HG02678 (cell line): Measurements from ENCODE around the gene TACC3.

Experiments used
- ATAC-seq: cut with Tn5 transposase; IDR thresholded peaks from one replicate; pipeline ENCODE4 v1.9.1; 2021; ENCODE audit warnings: mild to moderate bottlenecking, moderate library complexity; ENCODE audit not compliant: unreplicated experiment

Gene TACC3

DNA sequence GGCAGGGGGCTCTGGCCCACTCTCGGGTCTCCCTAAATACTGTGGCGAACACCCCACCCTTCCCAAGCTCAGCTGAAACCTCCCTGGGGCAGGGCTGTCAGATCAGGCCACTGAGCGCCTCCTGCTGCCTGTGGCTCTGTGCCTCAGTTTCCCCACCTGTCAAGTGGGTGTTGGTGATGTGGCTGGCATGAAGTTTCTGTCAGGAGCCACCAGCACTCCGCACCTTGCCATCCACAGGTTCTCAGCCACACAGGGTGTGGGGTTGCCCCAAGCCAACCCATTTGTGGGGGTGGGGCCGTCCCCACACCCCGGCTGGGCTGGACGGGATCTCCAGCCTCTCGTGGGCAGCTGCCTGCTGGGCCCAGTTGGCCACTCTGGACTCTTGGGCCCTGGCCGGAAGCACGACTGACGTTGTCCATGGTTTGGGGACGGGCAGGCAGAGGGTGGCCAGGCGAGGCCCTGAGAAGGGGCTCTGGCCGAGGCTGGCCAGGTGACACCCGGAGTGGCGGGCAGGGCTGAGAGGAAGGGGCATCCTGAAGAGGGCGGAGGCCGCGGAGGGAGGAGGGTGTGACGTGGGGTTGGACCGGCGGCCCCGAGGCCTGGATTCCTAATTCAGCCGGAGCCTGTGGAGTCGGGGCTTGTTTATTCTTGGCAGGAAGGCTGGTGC lies 66.2 kb downstream of the TACC3 start:
- no peak for ATAC-seq

DNA sequence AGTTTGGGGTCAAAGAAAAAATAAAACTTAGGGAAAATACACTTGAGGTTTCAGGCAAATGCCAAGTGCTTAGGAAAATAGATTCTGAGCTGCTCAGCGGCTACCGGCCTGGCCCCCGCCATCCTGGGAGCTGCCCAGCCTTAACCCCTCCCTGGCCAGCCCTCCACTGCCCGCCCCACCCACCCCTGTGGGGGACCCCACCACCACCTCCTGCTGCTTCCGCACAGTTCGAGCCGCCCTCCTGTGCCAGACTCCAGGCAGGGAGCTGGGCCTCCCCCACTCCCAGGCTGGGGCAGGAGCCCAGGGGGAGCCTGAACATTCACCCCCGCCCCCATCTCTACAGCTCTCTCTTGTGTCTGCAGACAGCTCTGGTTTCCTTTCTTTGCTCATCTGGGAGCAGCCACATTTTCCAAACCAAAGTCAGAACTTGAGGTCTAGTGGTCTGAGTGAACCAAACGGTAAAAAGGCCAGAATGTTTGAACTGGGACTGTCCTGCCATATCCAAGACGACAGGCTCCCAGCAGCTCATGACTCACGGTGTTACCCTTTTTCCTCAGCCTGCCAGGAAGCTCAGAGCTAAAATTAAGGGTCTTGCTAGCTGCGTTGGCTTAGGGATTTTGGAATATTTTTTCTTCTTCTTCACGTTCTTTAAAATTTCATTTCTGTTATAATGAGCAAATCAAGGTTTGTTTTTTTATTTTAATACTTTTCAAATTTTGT lies 67.1 kb downstream of the TACC3 start:
- ATAC-seq, result no peak

DNA sequence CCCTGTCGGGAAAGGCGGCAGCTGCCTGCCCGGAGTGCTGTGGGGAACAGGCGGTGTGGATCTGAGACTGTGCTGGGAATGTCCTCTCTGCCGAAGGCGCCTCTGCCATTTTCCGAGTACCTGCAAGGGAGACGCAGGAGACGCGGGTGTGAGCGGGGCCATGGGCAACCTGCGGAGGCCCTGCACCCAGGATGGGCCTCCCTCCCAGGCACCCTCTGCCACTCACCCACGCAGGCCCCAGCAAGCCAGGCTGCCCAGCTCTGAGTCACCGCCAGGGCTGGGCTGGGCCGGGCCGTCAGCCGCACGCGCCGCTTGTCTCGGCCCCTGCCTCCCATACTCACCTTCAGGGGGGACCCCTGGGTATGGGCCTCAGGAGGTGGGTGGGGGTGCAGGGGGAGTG lies 68.2 kb downstream of the TACC3 start:
- no peak for ATAC-seq

DNA sequence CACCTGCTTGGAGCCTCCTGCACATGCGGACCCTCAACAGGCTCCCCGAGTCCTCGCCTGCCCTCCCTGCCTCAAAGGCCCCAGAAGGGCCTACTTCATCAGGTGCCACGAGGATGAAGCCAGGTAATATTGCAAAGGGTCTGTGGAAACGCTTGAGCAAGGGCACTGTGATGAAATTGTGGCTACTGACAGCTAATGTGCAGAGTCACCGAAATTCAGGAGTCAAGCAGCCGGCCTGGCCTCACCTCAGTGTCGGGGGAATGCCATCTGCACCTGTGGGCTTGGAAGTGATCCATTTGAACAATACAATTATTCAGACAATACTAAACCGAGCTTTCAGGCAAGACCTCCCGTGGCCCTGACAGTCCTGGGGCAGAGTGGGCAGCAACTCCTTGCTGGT lies 68.7 kb downstream of the TACC3 start:
- ATAC-seq, result no peak

DNA sequence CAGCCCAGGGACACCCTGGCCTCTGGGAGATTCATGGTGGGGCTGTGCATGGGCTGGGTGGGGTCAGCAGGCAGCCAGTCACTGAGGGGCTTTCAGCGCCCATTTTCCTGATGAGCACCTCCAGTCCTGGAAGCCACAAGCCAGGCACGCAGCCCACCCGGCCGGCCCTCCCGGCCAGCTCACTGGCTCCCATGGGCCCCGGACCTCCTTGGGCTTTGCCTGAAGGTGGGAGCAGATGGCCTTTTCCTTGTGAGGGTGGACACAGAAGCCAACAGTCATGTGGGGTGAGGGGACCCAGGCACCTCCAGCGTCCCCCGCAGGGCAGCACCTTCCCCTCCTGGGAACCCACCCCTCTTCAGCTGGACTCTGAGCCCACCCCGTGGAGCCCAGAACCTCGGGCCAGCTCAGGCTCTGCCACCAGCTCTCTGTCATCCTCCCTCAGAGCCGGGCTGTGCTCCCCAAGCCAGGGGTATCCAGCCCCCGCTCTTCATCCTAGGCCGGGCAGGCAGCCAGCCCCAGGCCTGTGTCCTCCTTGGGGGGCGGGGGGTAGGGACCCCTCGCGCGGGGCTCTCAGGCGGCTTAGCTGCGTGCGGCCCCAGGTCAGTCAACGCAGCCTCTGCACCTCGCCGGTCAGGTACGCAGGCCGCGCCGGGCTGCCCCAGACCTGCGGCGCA lies 71.0 kb downstream of the TACC3 start:
- ATAC-seq, result no peak

DNA sequence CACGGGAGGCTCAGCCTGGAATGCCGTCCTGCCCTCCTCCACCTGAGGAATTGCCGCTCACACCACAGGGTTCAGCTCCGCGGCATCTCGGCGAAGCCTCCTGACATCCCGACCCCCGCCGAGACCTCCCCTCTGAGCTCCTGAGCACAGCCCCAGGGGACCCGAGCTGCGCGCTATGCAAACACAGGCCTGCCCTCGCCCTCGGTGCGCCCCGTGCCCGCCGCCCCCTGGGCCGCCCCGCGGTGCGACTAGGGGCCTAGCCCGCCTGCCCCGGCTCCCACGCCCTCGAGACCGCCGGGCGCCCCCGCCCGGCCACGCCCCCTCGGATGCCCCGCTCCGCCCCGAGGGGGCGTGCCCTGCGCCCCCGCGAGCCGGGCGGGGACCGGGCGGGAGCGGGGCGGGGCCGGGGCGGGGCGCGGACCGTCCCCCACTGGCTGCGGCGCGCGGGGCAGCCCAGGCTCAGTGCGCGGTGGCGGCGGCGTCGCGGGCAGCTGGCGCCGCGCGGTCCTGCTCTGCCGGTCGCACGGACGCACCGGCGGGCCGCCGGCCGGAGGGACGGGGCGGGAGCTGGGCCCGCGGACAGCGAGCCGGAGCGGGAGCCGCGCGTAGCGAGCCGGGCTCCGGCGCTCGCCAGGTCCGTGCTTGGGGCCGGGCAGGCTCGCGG lies 71.6 kb downstream of the TACC3 start, which contains the start of gene FGFR3:
Gene FGFR3, plus strand, starts transcription at position 462 of the 664 bp plus-strand sequence. CDS start 642 bp downstream, outside the sequence.
- ATAC-seq, result peak; percentile 46

DNA sequence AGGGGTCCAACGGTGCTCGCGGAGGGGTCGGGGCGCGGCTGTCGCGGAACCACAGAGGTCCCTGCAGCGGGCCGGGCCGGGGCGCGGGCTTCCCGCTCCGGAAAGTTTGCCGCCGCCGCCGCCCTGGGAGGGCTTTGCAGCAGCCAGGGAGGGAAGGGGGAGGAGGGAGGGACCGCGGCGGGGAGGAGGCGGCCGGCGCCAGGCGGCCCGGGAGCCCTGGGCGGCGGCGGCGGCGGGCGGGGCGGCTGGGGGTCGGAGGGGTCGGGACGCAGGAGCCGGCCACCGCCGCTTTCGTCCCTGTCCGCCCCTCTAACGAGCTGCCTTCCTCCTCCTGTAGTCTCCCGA lies 72.1 kb downstream of the TACC3 start:
- ATAC-seq, result peak; percentile 7

DNA sequence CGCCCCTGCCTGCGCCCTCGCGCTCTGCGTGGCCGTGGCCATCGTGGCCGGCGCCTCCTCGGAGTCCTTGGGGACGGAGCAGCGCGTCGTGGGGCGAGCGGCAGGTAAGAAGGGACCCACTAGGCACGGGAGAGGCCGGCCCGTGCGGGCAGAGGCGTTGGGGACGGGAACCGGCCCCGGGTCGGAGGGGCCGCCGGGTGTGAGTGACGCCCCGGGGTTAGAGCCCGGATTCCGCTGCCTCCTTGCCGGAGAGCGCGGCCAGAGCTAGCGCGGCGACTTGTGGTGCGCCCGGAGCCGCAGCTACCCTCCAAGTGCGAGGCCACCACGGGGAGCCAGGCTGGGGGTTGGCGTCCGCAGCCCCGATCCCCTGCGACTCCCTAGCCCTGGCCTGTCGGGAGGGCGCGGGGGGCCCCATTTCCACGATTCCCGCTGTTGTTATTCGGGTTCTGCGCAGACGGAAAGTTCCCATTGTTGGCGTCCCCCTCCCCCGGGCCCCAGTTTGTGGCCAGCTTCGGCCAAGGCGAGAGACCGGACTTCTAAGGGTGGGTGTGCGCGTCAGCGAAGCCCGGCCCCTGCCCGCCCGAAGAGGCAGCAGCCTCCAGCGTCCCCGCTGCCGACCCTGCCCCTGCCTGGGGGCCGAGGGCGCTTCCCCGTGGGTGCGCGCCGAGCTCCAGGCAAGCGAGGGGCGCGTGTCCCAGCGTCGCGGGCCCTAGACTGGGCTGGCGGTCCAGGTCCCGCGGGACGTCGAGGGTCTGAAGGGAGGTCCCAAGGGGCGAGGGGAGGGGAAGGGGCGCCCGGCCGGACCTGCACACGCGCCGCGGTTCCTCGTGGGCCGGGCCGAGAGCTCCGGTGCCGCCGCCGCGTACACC lies 72.9 kb downstream of the TACC3 start:
- ATAC-seq, result no peak
